Measurements from ENCODE around the gene CROCC2.

Gene CROCC2

GRCh38 chr2:240899468-240899865, 6.7 kb upstream of the CROCC2 start:
- no peak for DNase-seq
- Histone ChIP-seq H3K27me3 (replicated peaks; ENCODE audit: control insufficient read depth, insufficient read depth, low read length, poor library complexity, severe bottlenecking) (no peaks in the 10 kb centered on the region), H3K4me1 (ENCODE audit: control insufficient read depth, insufficient read depth, low read length, poor library complexity, severe bottlenecking) (no peaks in the 10 kb centered on the region), H3K4me3 (ENCODE audit: insufficient read depth, low read depth, low read length, poor library complexity, severe bottlenecking) (no peak overlapping the region), H3K27ac (ENCODE audit: insufficient read depth, low read length, poor library complexity, severe bottlenecking) (no peak overlapping the region), H3K9me3 (ENCODE audit: control insufficient read depth, low read length) (no peaks in the 10 kb centered on the region), H3K36me3 (ENCODE audit: control insufficient read depth, insufficient read depth, low read length) (no peaks in the 10 kb centered on the region)

DNA sequence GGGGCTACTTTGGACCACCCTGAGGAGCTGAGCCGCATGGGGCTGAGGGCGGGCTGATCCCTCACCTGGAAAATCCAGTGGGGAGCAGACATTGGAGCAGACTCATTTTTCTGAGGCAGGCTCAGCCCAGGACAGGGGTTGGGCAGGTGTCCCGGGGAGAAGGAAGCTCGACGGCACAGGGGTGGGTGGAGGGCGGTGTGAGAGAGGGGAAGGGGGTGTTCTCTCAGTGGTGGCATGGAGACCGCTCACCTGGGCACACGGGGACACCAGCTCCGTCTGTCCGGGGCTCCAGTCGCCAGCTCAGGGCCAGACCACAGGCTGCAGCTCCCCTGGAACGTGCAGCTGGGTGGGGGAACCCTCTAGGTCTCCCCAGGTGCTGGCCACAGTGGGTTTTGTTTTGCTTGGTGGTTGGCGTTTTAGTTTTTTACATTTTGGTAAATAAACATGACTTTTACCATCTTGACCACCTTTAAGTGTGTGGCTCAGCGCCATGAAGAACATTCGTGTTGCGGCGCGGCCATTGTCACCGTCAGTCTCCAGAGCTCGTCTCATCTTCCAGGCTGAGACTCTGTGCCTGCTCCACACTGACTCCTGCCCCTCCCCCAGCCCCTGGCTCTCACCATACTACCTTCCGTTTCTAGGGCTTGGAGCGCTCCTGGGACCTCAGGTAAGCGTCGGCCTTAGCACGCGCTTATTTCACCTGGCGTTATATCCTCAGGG, 5.8 kb upstream of the CROCC2 start:
- H3K9me3 ChIP-seq (ENCODE audit: control insufficient read depth, low read length) = no peaks in the 10 kb centered on the region
- DNase-seq = no peak
- H3K4me1 ChIP-seq (ENCODE audit: control insufficient read depth, insufficient read depth, low read length, poor library complexity, severe bottlenecking) = no peaks in the 10 kb centered on the region
- H3K27ac ChIP-seq (ENCODE audit: insufficient read depth, low read length, poor library complexity, severe bottlenecking) = no peak overlapping the region
- no peaks in the 10 kb centered on the region for H3K36me3 ChIP-seq (ENCODE audit: control insufficient read depth, insufficient read depth, low read length)
- H3K4me3 ChIP-seq (ENCODE audit: insufficient read depth, low read depth, low read length, poor library complexity, severe bottlenecking) = no peak overlapping the region
- no peaks in the 10 kb centered on the region for H3K27me3 ChIP-seq (replicated peaks; ENCODE audit: control insufficient read depth, insufficient read depth, low read length, poor library complexity, severe bottlenecking)

GRCh38 chr2:240901986-240902614, 4.0 kb upstream of the CROCC2 start:
- no peaks in the 10 kb centered on the region for H3K4me1 ChIP-seq (ENCODE audit: control insufficient read depth, insufficient read depth, low read length, poor library complexity, severe bottlenecking)
- no peak overlapping the region for H3K27ac ChIP-seq (ENCODE audit: insufficient read depth, low read length, poor library complexity, severe bottlenecking)
- no peak overlapping the region for H3K4me3 ChIP-seq (ENCODE audit: insufficient read depth, low read depth, low read length, poor library complexity, severe bottlenecking)
- DNase-seq = no peak
- no peaks in the 10 kb centered on the region for H3K9me3 ChIP-seq (ENCODE audit: control insufficient read depth, low read length)
- no peaks in the 10 kb centered on the region for H3K27me3 ChIP-seq (replicated peaks; ENCODE audit: control insufficient read depth, insufficient read depth, low read length, poor library complexity, severe bottlenecking)
- H3K36me3 ChIP-seq (ENCODE audit: control insufficient read depth, insufficient read depth, low read length) = no peaks in the 10 kb centered on the region

- no peak overlapping the region for H3K4me3 ChIP-seq (ENCODE audit: insufficient read depth, low read depth, low read length, poor library complexity, severe bottlenecking)
- no peaks in the 10 kb centered on the region for H3K4me1 ChIP-seq (ENCODE audit: control insufficient read depth, insufficient read depth, low read length, poor library complexity, severe bottlenecking)
- no peaks in the 10 kb centered on the region for H3K27me3 ChIP-seq (replicated peaks; ENCODE audit: control insufficient read depth, insufficient read depth, low read length, poor library complexity, severe bottlenecking)
- H3K27ac ChIP-seq (ENCODE audit: insufficient read depth, low read length, poor library complexity, severe bottlenecking) = no peak overlapping the region
- H3K36me3 ChIP-seq (ENCODE audit: control insufficient read depth, insufficient read depth, low read length) = no peaks in the 10 kb centered on the region
- no peak for DNase-seq
- no peaks in the 10 kb centered on the region for H3K9me3 ChIP-seq (ENCODE audit: control insufficient read depth, low read length)
Measured at GRCh38 chr2:240902615-240903041, 3.5 kb upstream of the CROCC2 start.

DNA sequence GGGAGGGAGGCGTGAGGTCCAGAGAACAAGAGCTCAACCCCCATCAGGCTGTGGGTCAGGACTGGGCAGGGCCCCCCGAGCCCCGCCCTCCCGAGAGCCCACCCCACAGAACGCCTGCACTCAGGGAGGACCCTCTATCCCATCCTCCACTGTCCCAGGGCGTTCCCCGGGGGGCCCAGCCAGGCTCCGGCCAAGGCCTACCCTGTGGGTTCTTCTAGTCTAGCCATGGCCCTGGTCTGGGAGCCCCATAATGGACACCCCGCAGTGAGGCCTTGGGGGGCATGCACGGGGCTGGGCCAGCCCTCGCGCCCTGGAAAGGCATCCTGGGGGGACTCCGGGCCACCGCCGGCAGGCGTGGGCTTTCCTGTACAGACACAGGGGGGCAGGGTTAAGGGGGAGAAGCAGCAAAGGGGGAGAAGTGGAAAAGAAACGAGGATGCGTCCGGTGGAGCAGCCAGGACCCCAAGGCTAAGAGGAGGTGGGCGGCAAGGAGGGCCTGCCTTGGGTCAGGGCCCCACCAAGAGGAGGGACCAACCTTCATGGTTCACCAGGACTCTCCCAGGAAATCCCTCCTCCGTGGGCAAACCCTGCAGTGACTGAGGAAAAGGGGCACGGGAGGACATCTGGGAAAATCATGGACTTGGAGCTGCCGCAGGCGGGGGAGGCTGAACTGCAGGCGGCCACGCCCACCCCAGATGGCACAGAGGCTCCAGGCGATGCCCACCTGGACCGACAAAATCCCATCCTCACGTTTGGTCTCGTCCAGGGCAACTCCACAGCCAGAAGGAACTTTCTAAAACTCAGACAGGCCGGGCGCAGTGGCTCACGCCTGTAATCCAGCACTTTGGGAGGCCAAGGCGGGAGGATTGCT, 2.7 kb upstream of the CROCC2 start:
- Histone ChIP-seq H3K4me1 (ENCODE audit: control insufficient read depth, insufficient read depth, low read length, poor library complexity, severe bottlenecking) (no peaks in the 10 kb centered on the region), H3K36me3 (ENCODE audit: control insufficient read depth, insufficient read depth, low read length) (no peaks in the 10 kb centered on the region), H3K27ac (ENCODE audit: insufficient read depth, low read length, poor library complexity, severe bottlenecking) (no peak overlapping the region), H3K9me3 (ENCODE audit: control insufficient read depth, low read length) (no peaks in the 10 kb centered on the region), H3K27me3 (replicated peaks; ENCODE audit: control insufficient read depth, insufficient read depth, low read length, poor library complexity, severe bottlenecking) (no peaks in the 10 kb centered on the region), H3K4me3 (ENCODE audit: insufficient read depth, low read depth, low read length, poor library complexity, severe bottlenecking) (no peak overlapping the region)
- no peak for DNase-seq

- no peak for DNase-seq
- Histone ChIP-seq H3K36me3 (ENCODE audit: control insufficient read depth, insufficient read depth, low read length) (no peaks in the 10 kb centered on the region), H3K9me3 (ENCODE audit: control insufficient read depth, low read length) (no peaks in the 10 kb centered on the region), H3K27ac (ENCODE audit: insufficient read depth, low read length, poor library complexity, severe bottlenecking) (no peak overlapping the region), H3K4me3 (ENCODE audit: insufficient read depth, low read depth, low read length, poor library complexity, severe bottlenecking) (no peak overlapping the region), H3K27me3 (replicated peaks; ENCODE audit: control insufficient read depth, insufficient read depth, low read length, poor library complexity, severe bottlenecking) (no peaks in the 10 kb centered on the region), H3K4me1 (ENCODE audit: control insufficient read depth, insufficient read depth, low read length, poor library complexity, severe bottlenecking) (no peaks in the 10 kb centered on the region)
Measured at GRCh38 chr2:240904216-240905175, 1.6 kb upstream of the CROCC2 start.

DNA sequence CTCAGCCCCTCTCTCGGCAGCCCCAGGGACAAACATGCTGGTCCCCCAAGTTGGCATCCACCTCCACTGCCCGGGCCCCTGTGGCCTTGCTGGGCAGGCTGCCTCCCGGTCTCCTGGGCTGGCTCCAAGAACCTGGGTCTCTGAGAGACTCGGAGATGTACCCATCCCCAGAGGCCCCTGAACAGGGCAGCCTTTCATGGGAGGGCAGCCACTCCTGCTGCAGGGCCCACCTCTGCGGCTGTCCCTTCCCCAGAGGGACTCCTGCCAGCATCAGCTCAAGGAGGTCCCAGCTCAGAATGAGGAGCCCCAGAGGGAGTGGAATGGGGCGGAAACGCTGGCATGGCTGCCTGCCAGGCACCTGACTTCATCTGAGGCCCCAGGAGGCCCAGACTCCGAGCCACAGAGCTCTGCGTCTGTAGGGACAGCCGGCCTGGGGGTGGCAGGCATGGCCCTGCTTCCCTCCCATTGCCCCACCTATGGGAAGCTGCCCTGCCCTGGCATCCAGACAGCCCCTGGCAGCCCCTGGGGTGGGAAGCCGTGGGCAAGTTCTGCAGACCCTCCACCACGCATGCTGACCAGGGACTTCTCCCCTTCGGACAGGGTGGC, 857 bp upstream of the CROCC2 start:
- Histone ChIP-seq H3K27me3 (replicated peaks; ENCODE audit: control insufficient read depth, insufficient read depth, low read length, poor library complexity, severe bottlenecking) (no peaks in the 10 kb centered on the region), H3K4me1 (ENCODE audit: control insufficient read depth, insufficient read depth, low read length, poor library complexity, severe bottlenecking) (no peaks in the 10 kb centered on the region), H3K27ac (ENCODE audit: insufficient read depth, low read length, poor library complexity, severe bottlenecking) (no peak overlapping the region), H3K9me3 (ENCODE audit: control insufficient read depth, low read length) (no peaks in the 10 kb centered on the region), H3K36me3 (ENCODE audit: control insufficient read depth, insufficient read depth, low read length) (no peaks in the 10 kb centered on the region), H3K4me3 (ENCODE audit: insufficient read depth, low read depth, low read length, poor library complexity, severe bottlenecking) (no peak overlapping the region)
- DNase-seq = no peak

- DNase-seq = no peak
- no peaks in the 10 kb centered on the region for H3K9me3 ChIP-seq (ENCODE audit: control insufficient read depth, low read length)
- no peaks in the 10 kb centered on the region for H3K36me3 ChIP-seq (ENCODE audit: control insufficient read depth, insufficient read depth, low read length)
- no peaks in the 10 kb centered on the region for H3K4me1 ChIP-seq (ENCODE audit: control insufficient read depth, insufficient read depth, low read length, poor library complexity, severe bottlenecking)
- no peak overlapping the region for H3K27ac ChIP-seq (ENCODE audit: insufficient read depth, low read length, poor library complexity, severe bottlenecking)
- H3K27me3 ChIP-seq (replicated peaks; ENCODE audit: control insufficient read depth, insufficient read depth, low read length, poor library complexity, severe bottlenecking) = no peaks in the 10 kb centered on the region
- H3K4me3 ChIP-seq (ENCODE audit: insufficient read depth, low read depth, low read length, poor library complexity, severe bottlenecking) = no peak overlapping the region
Measured at GRCh38 chr2:240906911-240907590, 915 bp downstream of the CROCC2 start.

All from effector memory CD4-positive, alpha-beta T cell (primary cell).